ENCODE results near the gene PTPRH. TPM values are rescaled to one million over a fixed set of nuclear protein-coding genes. Genes with fewer than 3 reads are reported as not detected.

Gene PTPRH
- total RNA-seq, 1 donor from 2014 or later, result 0.30 TPM

GRCh38 chr19:55251341-55252081 lies 42.2 kb upstream of the PTPRH start:
- intact Hi-C loops (cut with DNase I), result no loop called here
- no peak for DNase-seq
- Histone ChIP-seq H3K4me3 (no peak overlapping the region), H3K9me3 (no peaks in the 10 kb centered on the region), H3K4me1 (peaks cover 87% of the 10 kb centered on the region), H3K27ac (no peak overlapping the region), H3K27me3 (ENCODE audit: low read depth) (no peaks in the 10 kb centered on the region), H3K36me3 (peaks cover 6% of the 10 kb centered on the region)
- ATAC-seq, result no peak
- TF ChIP-seq, protein P1, sequence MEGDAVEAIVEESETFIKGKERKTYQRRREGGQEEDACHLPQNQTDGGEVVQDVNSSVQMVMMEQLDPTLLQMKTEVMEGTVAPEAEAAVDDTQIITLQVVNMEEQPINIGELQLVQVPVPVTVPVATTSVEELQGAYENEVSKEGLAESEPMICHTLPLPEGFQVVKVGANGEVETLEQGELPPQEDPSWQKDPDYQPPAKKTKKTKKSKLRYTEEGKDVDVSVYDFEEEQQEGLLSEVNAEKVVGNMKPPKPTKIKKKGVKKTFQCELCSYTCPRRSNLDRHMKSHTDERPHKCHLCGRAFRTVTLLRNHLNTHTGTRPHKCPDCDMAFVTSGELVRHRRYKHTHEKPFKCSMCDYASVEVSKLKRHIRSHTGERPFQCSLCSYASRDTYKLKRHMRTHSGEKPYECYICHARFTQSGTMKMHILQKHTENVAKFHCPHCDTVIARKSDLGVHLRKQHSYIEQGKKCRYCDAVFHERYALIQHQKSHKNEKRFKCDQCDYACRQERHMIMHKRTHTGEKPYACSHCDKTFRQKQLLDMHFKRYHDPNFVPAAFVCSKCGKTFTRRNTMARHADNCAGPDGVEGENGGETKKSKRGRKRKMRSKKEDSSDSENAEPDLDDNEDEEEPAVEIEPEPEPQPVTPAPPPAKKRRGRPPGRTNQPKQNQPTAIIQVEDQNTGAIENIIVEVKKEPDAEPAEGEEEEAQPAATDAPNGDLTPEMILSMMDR (IDR thresholded peaks at IDR 0.05), result no peak

DNA sequence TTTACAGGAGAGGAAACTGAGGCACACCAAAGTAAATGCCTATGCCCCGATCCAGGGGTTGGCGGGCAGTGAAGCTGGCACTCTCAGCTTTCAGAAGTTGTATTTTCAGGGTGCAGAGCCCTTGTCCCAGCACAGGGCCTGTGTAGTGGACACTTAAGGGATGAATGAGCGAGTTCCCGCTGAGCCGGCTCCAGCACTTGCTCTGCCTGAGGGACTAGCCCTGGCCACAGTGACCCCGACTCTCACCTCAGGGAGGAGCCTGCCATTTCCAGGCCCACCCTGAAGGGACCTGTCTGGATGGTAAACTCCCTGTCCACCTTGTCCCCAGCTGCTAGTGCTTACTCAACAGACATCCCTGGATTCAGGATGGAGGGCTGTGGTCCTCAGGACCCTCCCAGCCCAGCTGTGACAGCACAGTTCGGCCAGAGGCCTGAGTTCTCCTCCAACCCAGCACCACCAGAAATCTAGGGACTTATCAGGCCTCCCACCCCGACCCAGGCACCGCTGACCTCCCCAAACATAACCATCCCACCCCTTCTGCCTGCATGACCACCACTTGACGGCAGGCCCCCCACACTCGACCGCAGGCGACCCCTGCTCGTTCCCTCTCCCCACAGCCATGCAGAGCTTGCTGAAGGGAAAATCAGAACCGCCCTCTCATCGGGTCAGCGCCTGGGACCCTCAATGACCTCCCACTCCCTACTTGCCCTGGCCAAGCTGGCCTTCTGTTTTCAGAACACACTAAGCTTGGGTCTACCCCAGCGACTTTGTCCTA lies 41.1 kb upstream of the PTPRH start:
- DNase-seq, result no peak
- Histone ChIP-seq H3K27ac (no peak overlapping the region), H3K27me3 (ENCODE audit: low read depth) (no peaks in the 10 kb centered on the region), H3K4me1 (peaks cover 77% of the 10 kb centered on the region), H3K9me3 (no peaks in the 10 kb centered on the region), H3K36me3 (peaks cover 17% of the 10 kb centered on the region), H3K4me3 (no peak overlapping the region)
- TF ChIP-seq, protein P1 (IDR thresholded peaks at IDR 0.05), result no peak
- no peak for ATAC-seq
- intact Hi-C loops (cut with DNase I), result no loop called here

GRCh38 chr19:55249841-55250240 lies 40.5 kb upstream of the PTPRH start:
- Histone ChIP-seq H3K27me3 (ENCODE audit: low read depth) (no peaks in the 10 kb centered on the region), H3K4me1 (peaks cover 70% of the 10 kb centered on the region), H3K4me3 (no peak overlapping the region), H3K27ac (no peak overlapping the region), H3K9me3 (no peaks in the 10 kb centered on the region), H3K36me3 (peaks cover 23% of the 10 kb centered on the region)
- intact Hi-C loops (cut with DNase I), result no loop called here
- ATAC-seq (no peak), DNase-seq (no peak)
- TF ChIP-seq, protein P1 (IDR thresholded peaks at IDR 0.05), result no peak

DNA sequence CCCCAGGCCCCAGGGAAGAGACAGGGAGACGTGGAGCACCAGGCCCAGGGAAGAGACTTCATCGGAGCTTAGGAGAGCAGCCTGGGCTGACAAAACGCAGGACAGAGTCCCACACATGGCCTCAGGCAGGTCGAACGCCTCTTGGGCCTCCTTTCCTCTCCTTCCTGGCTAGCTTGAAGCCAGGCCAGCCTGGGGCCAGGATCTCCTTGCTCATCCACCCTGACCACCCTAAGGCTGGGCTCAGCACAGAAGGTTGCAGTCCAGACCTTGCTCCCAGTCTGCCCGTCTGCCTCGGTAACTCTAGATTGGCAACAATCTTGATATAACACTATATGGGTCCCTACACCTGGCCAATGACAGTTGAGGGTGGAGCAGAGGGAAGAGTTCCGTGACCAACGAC lies 39.4 kb upstream of the PTPRH start:
- DNase-seq (no peak), ATAC-seq (no peak)
- Histone ChIP-seq H3K4me3 (no peak overlapping the region), H3K27ac (no peak overlapping the region), H3K27me3 (ENCODE audit: low read depth) (no peaks in the 10 kb centered on the region), H3K9me3 (no peaks in the 10 kb centered on the region), H3K36me3 (peaks cover 34% of the 10 kb centered on the region), H3K4me1 (peaks cover 61% of the 10 kb centered on the region)
- intact Hi-C loops (cut with DNase I), result no loop called here
- TF ChIP-seq, protein P1 (IDR thresholded peaks at IDR 0.05), result no peak

DNA sequence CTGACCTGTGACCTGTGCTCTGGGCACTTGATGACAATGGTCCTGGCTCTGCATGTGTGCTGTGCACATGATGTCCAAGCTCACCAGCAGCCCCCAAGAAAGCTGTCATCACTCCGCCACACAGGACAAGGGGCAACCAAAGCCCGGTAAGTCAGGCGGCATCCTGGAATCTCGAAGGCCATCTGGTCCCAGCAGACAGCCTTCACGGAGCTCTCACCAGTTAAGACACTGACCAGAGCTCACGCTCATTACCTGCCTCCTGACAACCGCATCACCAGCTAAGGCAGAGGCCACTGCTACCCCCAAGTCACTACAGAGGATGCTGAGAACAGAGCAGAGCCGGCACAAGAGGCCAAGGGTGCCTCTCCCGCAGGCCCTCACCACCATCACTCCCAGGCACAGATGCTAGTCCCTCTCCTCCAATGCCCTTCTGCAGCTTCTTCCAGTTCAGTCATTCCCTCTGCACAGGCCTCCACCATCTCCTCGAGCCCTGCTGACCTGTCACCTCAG lies 38.9 kb upstream of the PTPRH start:
- intact Hi-C loops (cut with DNase I), result no loop called here
- ATAC-seq (no peak), DNase-seq (no peak)
- TF ChIP-seq, protein P1 (IDR thresholded peaks at IDR 0.05), result no peak
- Histone ChIP-seq H3K36me3 (peaks cover 39% of the 10 kb centered on the region), H3K9me3 (no peaks in the 10 kb centered on the region), H3K27me3 (ENCODE audit: low read depth) (no peaks in the 10 kb centered on the region), H3K4me3 (no peak overlapping the region), H3K4me1 (peaks cover 56% of the 10 kb centered on the region), H3K27ac (no peak overlapping the region)

Measured in lower lobe of right lung (tissue), 2 donors.